Keratinocyte (primary cell): ENCODE measurements around the gene GOSR1.
"Not testable (repeated sequence)": the region's sequence is repeated elsewhere in the genome, so short reads cannot be mapped to it uniquely, and the experiment has no call there.

ENCODE experiments used
- CTCF ChIP-seq, 3 experiments: IDR thresholded peaks in 1 of 3; conservative IDR thresholded peaks in 1 of 3; optimal IDR thresholded peaks in 1 of 3; 2 replicates in 2 of 3; 3 replicates in 1 of 3; pipeline versions ENCODE3 to v1.5.1; 2011; ENCODE audit warnings: low read length in 3 of 3, mild to moderate bottlenecking in 3 of 3, moderate library complexity in 2 of 3, control low read depth in 1 of 3, inconsistent platforms in 1 of 3; ENCODE audit not compliant: insufficient read depth in 2 of 3; ENCODE audit errors: extremely low read depth in 1 of 3
- EZH2 ChIP-seq: IDR thresholded peaks from one replicate; pipeline ENCODE4 v1.6.1; 2012; ENCODE audit warnings: inconsistent platforms, mild to moderate bottlenecking, low read length, moderate library complexity

- not testable (repeated sequence) for TF ChIP-seq EZH2; CTCF (optimal IDR thresholded peaks at IDR 0.05 in 1 of 3, IDR thresholded peaks at IDR 0.05 in 1 of 3, conservative IDR thresholded peaks at IDR 0.05 in 1 of 3; ENCODE audit: extremely low read depth in 1 of 3, insufficient read depth in 2 of 3, low read length in 3 of 3)
Observed at GRCh38 chr17:30551274-30551995, 74.2 kb downstream of the GOSR1 start.
